GM18517 (cell line): ENCODE data around the gene KANSL2.

Experiments used
- ATAC-seq: cut with Tn5 transposase; IDR thresholded peaks from one replicate; pipeline ENCODE4 v1.9.1; 2021; ENCODE audit warnings: mild to moderate bottlenecking, moderate library complexity; ENCODE audit not compliant: unreplicated experiment

Gene KANSL2

GRCh38 chr12:48615681-48616080, 66.4 kb downstream of the KANSL2 start:
- no peak for ATAC-seq

DNA sequence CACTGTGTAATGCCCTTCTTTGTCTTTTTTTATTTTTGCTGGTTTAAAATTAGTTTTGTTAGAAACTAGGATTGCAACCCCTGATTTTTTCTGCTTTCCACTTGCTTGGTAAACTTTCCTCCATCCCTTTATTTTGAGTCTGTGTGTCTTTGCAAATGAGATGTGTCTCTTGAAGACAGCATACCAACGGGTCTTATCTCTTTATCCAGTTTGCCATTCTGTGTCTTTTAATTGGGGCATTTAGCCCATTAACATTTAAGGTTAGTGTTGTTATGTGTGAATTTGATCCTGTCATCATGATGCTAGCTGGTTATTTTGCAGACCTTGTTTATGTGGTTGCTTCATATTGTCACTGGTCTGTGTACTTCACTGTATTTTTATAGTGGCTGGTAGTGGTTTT, 68.7 kb downstream of the KANSL2 start:
- ATAC-seq: no peak
